Endothelial cell of umbilical vein (primary cell): ENCODE measurements around the gene LENG9.

Experiments
- MYC ChIP-seq: IDR thresholded peaks from one replicate; pipeline ENCODE4 v1.6.1; 2011; ENCODE audit warnings: mild to moderate bottlenecking, low read depth, low read length
- POLR2A ChIP-seq: IDR thresholded peaks from 2 replicates; pipeline ENCODE4 v1.6.1; 2012; ENCODE audit warnings: low read depth, mild to moderate bottlenecking, control low read depth, low read length

GRCh38 chr19:54432144-54432738 is 31.3 kb downstream of the LENG9 start:
- no peak for TF ChIP-seq MYC
- TF ChIP-seq POLR2A = no peak
